K562 (cell line): ENCODE results near the gene ZNF597. TPM values are rescaled to one million over a fixed set of nuclear protein-coding genes. Genes with fewer than 3 reads are reported as not detected.

Experiments
- ATAC-seq: fragments of 200-7000 bp; cut with Tn5 transposase; 3 replicates; pipeline ENCODE4 v1.9.1; 2020; ENCODE audit warnings: moderate library complexity
- BruUV-seq: library from RNA; stranded (reverse); fragments of 400-500 nt; replicated peaks from 2 replicates; lab custom pipeline; 2021; lab: Mats Ljungman, UMichigan
- CTCF ChIA-PET: fragments of 300-600 bp; formaldehyde crosslinking; extraction: SDS; loops from one replicate; lab custom pipeline; 2021; ENCODE audit warnings: low intra/inter-chr PET ratio; lab: Yijun Ruan, JAX
- POLR2A ChIA-PET: fragments of 300-600, 350-650 bp; sonication (Branson Sonifier 250); formaldehyde crosslinking; extraction: SDS; loops from one replicate; lab custom pipeline; 2021; ENCODE audit warnings: antibody characterized with exemption, inconsistent platforms; lab: Yijun Ruan, JAX
- DNase-seq, 4 experiments: peaks; one replicate each; pipeline versions ENCODE4 v3.0.0 to v3.0.0-alpha.2; 2011 to 2018; ENCODE audit warnings: low spot score in 3 of 4, mixed read lengths in 3 of 4; ENCODE audit errors: extremely low read depth in 1 of 4
- FAIRE-seq: peaks from 2 replicates; lab custom pipeline; 2011; peaks lifted over from hg19 to GRCh38; lab: Jason Lieb, UNC
- H2AFZ ChIP-seq: 2 replicates; pipeline ENCODE4 v1.6.0; 2011; ENCODE audit warnings: low read depth, low read length, control low read depth, inconsistent platforms
- H3K27ac ChIP-seq: fragments of 200-600 bp; 3 replicates; pipeline ENCODE4 v1.8.0; 2011; ENCODE audit warnings: low read depth, mild to moderate bottlenecking, control low read depth, inconsistent platforms, low read length, moderate library complexity, mixed read lengths; ENCODE audit errors: extremely low read depth
- H3K27me3 ChIP-seq, 2 experiments: fragments of 300-600 bp in 1 of 2; 2 replicates in 1 of 2; 3 replicates in 1 of 2; pipeline versions ENCODE4 v1.6.0 to v1.8.0; 2011; ENCODE audit warnings: inconsistent platforms in 2 of 2, low read length in 2 of 2, mild to moderate bottlenecking in 1 of 2, mixed read lengths in 1 of 2, moderate library complexity in 1 of 2; ENCODE audit not compliant: control insufficient read depth in 2 of 2, insufficient read depth in 2 of 2
- H3K36me3 ChIP-seq: fragments of 300-600 bp; 3 replicates; pipeline ENCODE4 v1.8.0; 2011; ENCODE audit warnings: mild to moderate bottlenecking, low read length, inconsistent platforms; ENCODE audit not compliant: control insufficient read depth, insufficient read depth
- H3K4me1 ChIP-seq, 2 experiments: fragments of 200-600 bp in 1 of 2; replicated peaks in 1 of 2; 2 replicates in 1 of 2; 3 replicates in 1 of 2; pipeline versions ENCODE4 v1.5.1 to v1.8.0; 2011; ENCODE audit warnings: inconsistent platforms in 2 of 2, low read length in 2 of 2, mild to moderate bottlenecking in 1 of 2, mixed read lengths in 1 of 2, moderate library complexity in 1 of 2; ENCODE audit not compliant: control insufficient read depth in 2 of 2, insufficient read depth in 2 of 2
- H3K4me2 ChIP-seq: 2 replicates; pipeline ENCODE4 v1.6.1; 2011; ENCODE audit warnings: low read length, control low read depth, inconsistent platforms, mixed read lengths; ENCODE audit not compliant: insufficient read depth
- H3K4me3 ChIP-seq: fragments of 200-600 bp; sonication (generic), shearing (Covaris generic); 2 replicates; pipeline ENCODE4 v1.5.1; 2016; ENCODE audit warnings: control low read depth, inconsistent platforms
- H3K79me2 ChIP-seq: fragments of 200-600 bp; 3 replicates; pipeline ENCODE4 v1.8.0; 2011; ENCODE audit warnings: low read length, inconsistent platforms; ENCODE audit not compliant: control insufficient read depth, insufficient read depth
- H3K9ac ChIP-seq, 2 experiments: 2 replicates each; pipeline versions ENCODE4 v1.6.0 to v1.6.1; 2011; ENCODE audit warnings: low read depth in 2 of 2, low read length in 2 of 2, control low read depth in 1 of 2, inconsistent platforms in 1 of 2, mild to moderate bottlenecking in 1 of 2, mixed read lengths in 1 of 2; ENCODE audit not compliant: insufficient read depth in 1 of 2
- H3K9me1 ChIP-seq: one replicate; pipeline ENCODE4 v1.6.0; 2011; ENCODE audit warnings: inconsistent platforms, mild to moderate bottlenecking, low read length, moderate library complexity; ENCODE audit not compliant: control insufficient read depth, insufficient read depth
- H3K9me3 ChIP-seq: replicated peaks from 2 replicates; pipeline ENCODE4 v1.5.1; 2011; ENCODE audit warnings: low read depth, low read length, inconsistent platforms; ENCODE audit not compliant: control insufficient read depth, insufficient read depth
- H4K20me1 ChIP-seq: replicated peaks from 2 replicates; pipeline ENCODE4 v1.6.1; 2011; ENCODE audit warnings: low read length, inconsistent platforms, mixed read lengths; ENCODE audit not compliant: control insufficient read depth, insufficient read depth
- ATF1 ChIP-seq, 2 experiments: fragments of 450-650 bp in 1 of 2; IDR thresholded peaks; 2 replicates each; pipeline ENCODE4 v1.6.1; 2016; ENCODE audit warnings: missing compliant biosample characterization in 1 of 2, missing genetic modification characterization in 1 of 2
- BMI1 ChIP-seq: fragments of 150-350 bp; IDR thresholded peaks from 2 replicates; pipeline ENCODE4 v1.6.1; 2014; ENCODE audit warnings: low read length
- ETV5 ChIP-seq: sonication (generic); formaldehyde crosslinking; IDR thresholded peaks from 2 replicates; pipeline ENCODE4 v1.4.0; 2020; ENCODE audit warnings: low read depth, mild to moderate bottlenecking, missing genetic modification reagents
- ILF3 ChIP-seq: fragments of 450-650 bp; IDR thresholded peaks from 2 replicates; pipeline ENCODE4 v1.6.1; 2018; ENCODE audit warnings: antibody characterized with exemption, mild to moderate bottlenecking, moderate library complexity, borderline replicate concordance
- NCOR1 ChIP-seq: fragments of 450-650 bp; IDR thresholded peaks from 2 replicates; pipeline ENCODE4 v1.6.1; 2016; ENCODE audit warnings: mild to moderate bottlenecking, moderate library complexity
- NFYB ChIP-seq: IDR thresholded peaks from 2 replicates; pipeline ENCODE4 v1.6.1; 2011; ENCODE audit warnings: mild to moderate bottlenecking, moderate library complexity; ENCODE audit not compliant: insufficient read length; ENCODE audit errors: extremely low read depth
- PHTF2 ChIP-seq: fragments of 250-450 bp; sonication (Bioruptor Pico); IDR thresholded peaks from 2 replicates; pipeline ENCODE4 v1.5.0; 2021; ENCODE audit warnings: mild to moderate bottlenecking
- RBM14 ChIP-seq: fragments of 200-400 bp; formaldehyde crosslinking; IDR thresholded peaks from 2 replicates; pipeline ENCODE4 v1.6.1; 2018; ENCODE audit warnings: low read depth, mild to moderate bottlenecking, low read length, moderate library complexity, borderline replicate concordance; ENCODE audit not compliant: insufficient read depth
- RBM39 ChIP-seq: fragments of 200-400 bp; formaldehyde crosslinking; optimal IDR thresholded peaks from 2 replicates; pipeline ENCODE3; 2018; ENCODE audit warnings: low read depth, low read length
- SMAD2 ChIP-seq: fragments of 150-350 bp; IDR thresholded peaks from 2 replicates; pipeline ENCODE4 v1.6.1; 2014; ENCODE audit warnings: low read depth, mild to moderate bottlenecking, low read length
- SP1 ChIP-seq: sonication (generic); formaldehyde crosslinking; IDR thresholded peaks from 2 replicates; pipeline ENCODE4 v1.8.1; 2022; ENCODE audit warnings: mild to moderate bottlenecking, missing genetic modification reagents
- ZKSCAN1 ChIP-seq: fragments of 150-350 bp; IDR thresholded peaks from 2 replicates; pipeline ENCODE4 v1.6.1; 2016; ENCODE audit warnings: low read depth, low read length
- ZNF668 ChIP-seq: fragments of 250-450 bp; sonication (Bioruptor Pico); IDR thresholded peaks from 2 replicates; pipeline ENCODE4 v1.8.0; 2022; ENCODE audit warnings: mild to moderate bottlenecking, inconsistent platforms
- WGBS: fragments of 100-300 bp; shearing (Covaris generic); methylation state at CpG from one replicate; pipeline ENCODE4 v1.1.6; 2016; ENCODE audit warnings: low coverage, mixed read lengths; ENCODE audit not compliant: insufficient coverage; ENCODE audit errors: missing lambda C conversion rate; 5-methylcytosine and 5-hydroxymethylcytosine counted together
- in situ Hi-C: fragments of 300-500 bp; cut with MboI; formaldehyde crosslinking; loops from 4 replicates; pipeline ENCODE4 v1.15.0; 2018; ENCODE audit warnings: inconsistent platforms, mixed read lengths
- intact Hi-C: fragments of 100-400 bp; cut with micrococcal nuclease; formaldehyde crosslinking; loops from 2 replicates; pipeline ENCODE4 v1.14.2; 2022
- polyA plus RNA-seq, 8 experiments: library from polyadenylated mRNA; depleted of rRNA in 4 of 8; stranded (reverse) in 5 of 8; unstranded in 3 of 8; fragments of >200 nt; fragmentation: Nextera tagmentation in 2 of 8; fragmentation: Illumina TruSeq in 1 of 8; extraction: Ambion mirVana in 2 of 8; extraction: Trizol in 1 of 8; gene quantifications; 2 replicates each; pipeline versions ENCODE4 v1.2.1 to v1.2.3, GENCODE V29; 2011 to 2014; ENCODE audit warnings: inconsistent platforms in 1 of 8, missing spikeins in 1 of 8
- total RNA-seq, 7 experiments: library from RNA; depleted of rRNA in 6 of 7; stranded (reverse); fragments of >200 nt in 6 of 7; fragmentation: Illumina TruSeq in 2 of 7; extraction: Trizol in 2 of 7; gene quantifications; 2 replicates each; pipeline versions ENCODE4 v1.2.1 to v1.2.3, GENCODE V29; 2011 to 2021; ENCODE audit warnings: low replicate concordance in 1 of 7
- TF ChIP-seq, protein P1 (sequence below): sonication (generic); formaldehyde crosslinking; IDR thresholded peaks from 2 replicates; pipeline ENCODE4 v1.8.0; 2022; ENCODE audit warnings: missing genetic modification reagents, mild to moderate bottlenecking, borderline replicate concordance
- TF ChIP-seq, protein P2 (sequence below): IDR thresholded peaks from 2 replicates; pipeline ENCODE4 v1.6.1; 2016; ENCODE audit warnings: missing genetic modification characterization, missing compliant biosample characterization
- TF ChIP-seq, protein P3 (sequence below): fragments of 450-650 bp; conservative IDR thresholded peaks from 2 replicates; pipeline ENCODE4 v1.6.1; 2016; ENCODE audit warnings: missing genetic modification characterization, low read depth, mild to moderate bottlenecking, missing compliant biosample characterization, moderate library complexity

The ZNF597 gene
- total and polyA plus RNA-seq, 9 of the 15 experiments (the other 6 are each of a cell fraction or from before 2014, with no cell fraction given), result 0.14 to 0.68 (median 0.42) TPM

DNA sequence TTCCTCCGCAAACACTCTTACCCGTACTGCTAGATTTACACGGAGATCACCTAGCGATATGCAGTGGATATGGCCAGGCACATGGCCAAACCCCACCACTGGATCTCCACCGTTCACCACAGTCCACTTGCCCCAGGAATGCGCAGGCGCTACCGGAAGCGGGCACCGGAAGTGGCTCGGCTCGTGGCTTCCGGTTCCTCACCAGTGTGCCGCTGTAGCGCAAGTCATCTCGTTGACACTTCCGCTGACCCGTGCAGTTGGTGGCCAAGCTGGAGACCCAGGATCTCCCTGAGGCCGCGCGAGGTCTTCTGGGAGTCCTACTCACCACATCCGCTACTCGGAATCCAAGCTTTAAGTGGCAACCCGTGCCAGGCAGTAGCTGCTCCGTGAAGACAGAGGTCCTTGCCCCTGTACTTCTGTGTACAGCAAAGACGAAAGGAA, 11.5 kb downstream of the ZNF597 start (continued):
- TF ChIP-seq, protein P1, sequence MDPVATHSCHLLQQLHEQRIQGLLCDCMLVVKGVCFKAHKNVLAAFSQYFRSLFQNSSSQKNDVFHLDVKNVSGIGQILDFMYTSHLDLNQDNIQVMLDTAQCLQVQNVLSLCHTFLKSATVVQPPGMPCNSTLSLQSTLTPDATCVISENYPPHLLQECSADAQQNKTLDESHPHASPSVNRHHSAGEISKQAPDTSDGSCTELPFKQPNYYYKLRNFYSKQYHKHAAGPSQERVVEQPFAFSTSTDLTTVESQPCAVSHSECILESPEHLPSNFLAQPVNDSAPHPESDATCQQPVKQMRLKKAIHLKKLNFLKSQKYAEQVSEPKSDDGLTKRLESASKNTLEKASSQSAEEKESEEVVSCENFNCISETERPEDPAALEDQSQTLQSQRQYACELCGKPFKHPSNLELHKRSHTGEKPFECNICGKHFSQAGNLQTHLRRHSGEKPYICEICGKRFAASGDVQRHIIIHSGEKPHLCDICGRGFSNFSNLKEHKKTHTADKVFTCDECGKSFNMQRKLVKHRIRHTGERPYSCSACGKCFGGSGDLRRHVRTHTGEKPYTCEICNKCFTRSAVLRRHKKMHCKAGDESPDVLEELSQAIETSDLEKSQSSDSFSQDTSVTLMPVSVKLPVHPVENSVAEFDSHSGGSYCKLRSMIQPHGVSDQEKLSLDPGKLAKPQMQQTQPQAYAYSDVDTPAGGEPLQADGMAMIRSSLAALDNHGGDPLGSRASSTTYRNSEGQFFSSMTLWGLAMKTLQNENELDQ (CRISPR knock-in tag), result no peak
- TF ChIP-seq BMI1 (no peak), RBM14 (no peak), ETV5 (CRISPR knock-in tag) (peak; percentile 46; the same call in 1 of the 2 replicates)

DNA sequence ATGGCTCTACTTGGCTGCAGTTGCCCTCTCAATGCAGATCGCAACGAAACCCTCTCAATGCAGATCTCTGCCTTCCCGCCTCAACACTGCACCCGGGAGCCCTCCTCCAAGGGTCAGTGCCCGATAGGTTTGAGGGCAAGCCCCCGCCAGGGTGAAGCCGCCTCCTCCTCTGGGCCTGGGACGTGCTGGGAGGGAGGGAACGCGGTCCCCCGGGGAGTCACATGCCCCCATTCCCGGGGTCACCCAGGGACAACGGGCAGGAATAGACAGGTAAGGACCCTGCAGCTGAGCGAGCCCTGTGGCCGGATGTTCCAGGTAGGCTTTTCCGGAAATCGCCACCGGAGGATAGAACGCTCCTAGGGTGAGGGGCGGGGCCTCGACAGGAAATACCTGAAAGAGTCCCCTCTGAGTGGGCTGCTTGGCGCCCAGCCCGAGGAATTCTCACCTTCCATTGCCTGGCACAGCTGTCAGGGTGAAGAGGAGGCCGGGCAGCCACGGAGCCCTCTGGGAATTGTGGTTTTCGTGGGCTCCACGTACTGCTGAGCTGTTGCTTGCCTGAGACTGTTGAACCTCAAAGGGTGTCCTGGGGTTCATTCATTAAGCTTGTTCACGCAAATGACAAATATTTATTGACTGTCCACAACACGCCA, 29.4 kb downstream of the ZNF597 start:
- intact Hi-C loops, result no loop called here
- CTCF ChIA-PET, result no interaction called here

More for the DNA sequence above, 29.4 kb downstream of the ZNF597 start:
- POLR2A ChIA-PET, result interaction anchor here (0.6 to 1.1 kb wide), 2 partner anchors 13 to 503 kb away, joined by 4 to 5 read pairs; partner anchors contain the start of genes ZNF174 and ZSCAN32
- in situ Hi-C loops, result no loop called here
- no peak overlapping the region for H3K4me2 ChIP-seq
- no peak overlapping the region for H3K9ac ChIP-seq
- H3K4me3 ChIP-seq, result no peak overlapping the region
- FAIRE-seq, result no peak
- TF ChIP-seq NFYB (no peak), PHTF2 (CRISPR knock-in tag) (no peak), NCOR1 (no peak), SP1 (CRISPR knock-in tag) (no peak), SMAD2 (no peak), ZNF668 (CRISPR knock-in tag) (no peak), ILF3 (no peak), ATF1 (CRISPR knock-in tag; IDR thresholded peaks at IDR 0.05) (no peak), ATF1 (tag; IDR thresholded peaks at IDR 0.05) (no peak), ZKSCAN1 (no peak), RBM39 (no peak)
- TF ChIP-seq, protein P2, sequence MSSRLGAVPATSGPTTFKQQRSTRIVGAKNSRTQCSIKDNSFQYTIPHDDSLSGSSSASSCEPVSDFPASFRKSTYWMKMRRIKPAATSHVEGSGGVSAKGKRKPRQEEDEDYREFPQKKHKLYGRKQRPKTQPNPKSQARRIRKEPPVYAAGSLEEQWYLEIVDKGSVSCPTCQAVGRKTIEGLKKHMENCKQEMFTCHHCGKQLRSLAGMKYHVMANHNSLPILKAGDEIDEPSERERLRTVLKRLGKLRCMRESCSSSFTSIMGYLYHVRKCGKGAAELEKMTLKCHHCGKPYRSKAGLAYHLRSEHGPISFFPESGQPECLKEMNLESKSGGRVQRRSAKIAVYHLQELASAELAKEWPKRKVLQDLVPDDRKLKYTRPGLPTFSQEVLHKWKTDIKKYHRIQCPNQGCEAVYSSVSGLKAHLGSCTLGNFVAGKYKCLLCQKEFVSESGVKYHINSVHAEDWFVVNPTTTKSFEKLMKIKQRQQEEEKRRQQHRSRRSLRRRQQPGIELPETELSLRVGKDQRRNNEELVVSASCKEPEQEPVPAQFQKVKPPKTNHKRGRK (tag), result no peak
- TF ChIP-seq, protein P3, sequence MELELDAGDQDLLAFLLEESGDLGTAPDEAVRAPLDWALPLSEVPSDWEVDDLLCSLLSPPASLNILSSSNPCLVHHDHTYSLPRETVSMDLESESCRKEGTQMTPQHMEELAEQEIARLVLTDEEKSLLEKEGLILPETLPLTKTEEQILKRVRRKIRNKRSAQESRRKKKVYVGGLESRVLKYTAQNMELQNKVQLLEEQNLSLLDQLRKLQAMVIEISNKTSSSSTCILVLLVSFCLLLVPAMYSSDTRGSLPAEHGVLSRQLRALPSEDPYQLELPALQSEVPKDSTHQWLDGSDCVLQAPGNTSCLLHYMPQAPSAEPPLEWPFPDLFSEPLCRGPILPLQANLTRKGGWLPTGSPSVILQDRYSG (tag), result no peak
- no peak for ATAC-seq
- no peak overlapping the region for H3K27ac ChIP-seq
- peaks cover 1% of the 10 kb centered on the region; the same call in 2 of the 3 replicates for H3K36me3 ChIP-seq
- H3K27me3 ChIP-seq, result no peaks in the 10 kb centered on the region
- BruUV-seq, result no TSS peak
- no peak for DNase-seq
- H3K4me1 ChIP-seq, result no peaks in the 10 kb centered on the region
- WGBS, result 61% methylated on average over 22 of the region's 29 CpGs
- H2AFZ ChIP-seq, result no peak overlapping the region
- peaks cover 13% of the 10 kb centered on the region for H3K9me3 ChIP-seq
- no peaks in the 10 kb centered on the region for H4K20me1 ChIP-seq
- H3K79me2 ChIP-seq, result no peaks in the 10 kb centered on the region
- no peaks in the 10 kb centered on the region for H3K9me1 ChIP-seq
